Activated CD8-positive, alpha-beta memory T cell treated with anti-CD3 and anti-CD28 coated beads, Interleukin-2, amount 50 U/mL, for 1 hour (primary cell): Measurements from ENCODE around the gene RAB7A.
"Not testable (repeated sequence)": the region's sequence is repeated elsewhere in the genome, so short reads cannot be mapped to it uniquely, and the experiment has no call there.

Experiments
- DNase-seq: peaks from one replicate; pipeline ENCODE4 v3.0.0-alpha.2; 2020; ENCODE audit errors: extremely low read depth

Gene RAB7A

DNA sequence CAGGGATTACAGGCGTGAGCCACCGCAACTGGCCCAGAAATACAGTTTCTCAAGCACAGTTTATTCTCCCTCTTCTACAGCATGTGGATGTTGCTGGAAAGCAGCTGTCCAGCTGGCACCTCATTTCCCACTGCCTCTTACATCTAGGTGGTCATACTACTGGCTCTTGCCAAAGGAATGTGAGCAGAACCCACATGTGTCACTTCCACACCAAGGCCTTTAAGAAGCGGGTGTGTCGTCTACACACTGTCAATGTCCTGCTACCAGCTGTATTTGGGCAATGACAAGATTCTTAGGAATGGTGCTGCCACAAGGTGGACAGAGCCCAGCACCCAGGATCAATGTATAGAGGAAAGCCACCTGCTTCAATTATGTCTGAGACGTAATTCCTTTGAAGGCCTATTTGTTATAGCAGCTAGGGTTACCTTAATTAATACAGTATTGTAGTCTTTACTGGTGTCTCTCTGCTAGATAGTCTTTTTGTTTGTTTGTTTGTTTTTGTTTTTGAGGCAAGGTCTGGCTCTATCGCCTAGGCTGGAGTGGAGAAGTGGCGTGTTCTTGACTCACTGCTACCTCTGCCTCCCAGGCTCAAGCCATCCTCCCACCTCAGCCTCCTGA, 15.1 kb upstream of the RAB7A start:
- DNase-seq: no peak

DNA sequence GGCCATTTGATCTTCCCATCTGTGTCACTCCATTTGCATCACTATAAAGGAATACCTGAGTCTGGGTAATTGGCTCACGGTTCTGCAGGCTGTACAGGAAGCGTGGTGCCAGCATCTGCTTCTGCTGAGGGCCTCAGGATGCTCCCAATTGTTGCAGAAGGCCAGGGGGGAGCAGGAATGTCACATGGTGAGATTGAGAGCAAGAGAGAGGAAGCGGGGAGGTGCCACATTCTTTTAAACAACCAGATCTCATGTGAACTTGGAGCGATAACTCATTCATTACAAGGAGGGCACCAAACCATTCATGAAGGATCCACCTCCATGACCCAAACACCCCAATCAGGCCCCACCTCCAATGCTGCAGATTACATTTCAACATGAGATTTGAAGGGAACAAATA, 13.1 kb upstream of the RAB7A start:
- DNase-seq: no peak

DNA sequence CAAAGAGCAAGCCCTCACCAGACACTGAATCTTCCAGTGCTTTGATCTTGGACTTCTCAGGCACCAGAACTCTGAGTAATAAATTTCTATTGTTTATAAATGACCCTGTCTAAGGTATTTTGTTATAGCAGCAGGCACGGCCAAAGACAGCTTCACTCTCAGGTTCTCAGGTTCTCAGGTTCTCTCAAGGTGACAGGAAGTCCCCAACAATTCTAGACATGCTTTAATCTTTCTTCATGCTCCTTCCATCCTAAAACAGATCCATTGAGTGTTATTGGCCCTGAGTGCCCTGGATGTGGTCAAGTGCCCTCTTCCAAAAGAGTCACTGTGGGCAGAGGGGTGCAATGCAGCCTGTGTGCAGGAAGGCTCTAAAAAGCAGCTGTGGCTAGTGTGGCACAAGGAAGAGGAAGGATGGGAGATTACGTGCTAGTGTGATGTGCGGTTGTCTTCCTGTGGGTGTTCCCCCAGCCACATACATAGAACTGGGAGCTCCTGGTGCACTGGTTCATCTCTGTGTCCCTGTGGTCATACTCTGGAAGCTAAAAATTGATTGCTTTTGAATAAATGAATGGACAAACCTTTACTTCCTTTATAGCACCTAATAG, 11.0 kb upstream of the RAB7A start:
- DNase-seq: no peak

DNA sequence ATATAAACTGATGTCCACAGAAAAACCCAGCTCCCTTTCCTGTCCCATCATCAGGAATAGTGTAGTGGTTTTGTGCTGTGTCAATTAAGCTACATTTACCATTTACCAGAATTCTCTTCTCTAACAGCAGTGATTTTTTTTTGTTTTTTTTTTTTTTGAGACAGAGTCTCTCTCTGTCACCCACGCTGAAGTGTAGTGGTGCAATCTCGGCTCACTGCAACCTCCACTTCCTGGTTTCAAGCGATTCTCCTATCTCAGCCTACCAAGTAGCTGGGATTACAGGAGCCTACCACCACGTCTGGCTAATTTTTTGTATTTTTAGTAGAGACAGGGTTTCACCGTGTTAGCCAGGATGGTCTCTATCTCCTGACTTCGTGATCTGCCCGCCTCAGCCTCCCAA, 7.1 kb upstream of the RAB7A start:
- DNase-seq: not testable (repeated sequence)

DNA sequence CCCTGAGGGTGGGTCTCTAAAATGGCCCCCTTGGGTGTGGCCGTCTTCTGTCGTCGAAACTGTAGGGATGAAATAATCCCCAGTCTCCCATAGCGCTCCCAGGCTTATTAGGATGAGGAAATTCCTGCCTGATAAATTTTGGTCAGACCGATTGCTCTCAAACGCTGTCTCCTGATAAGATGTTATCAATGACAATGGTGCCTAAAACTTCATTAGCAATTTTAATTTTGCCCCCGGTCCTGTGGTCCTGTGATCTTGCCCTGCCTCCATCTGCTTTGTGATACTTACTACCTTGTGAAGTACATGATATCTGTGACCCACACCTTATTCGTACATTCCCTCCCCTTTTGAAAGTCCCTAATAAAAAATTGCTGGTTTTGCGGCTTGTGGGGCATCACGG, 5.1 kb upstream of the RAB7A start:
- DNase-seq: no peak

DNA sequence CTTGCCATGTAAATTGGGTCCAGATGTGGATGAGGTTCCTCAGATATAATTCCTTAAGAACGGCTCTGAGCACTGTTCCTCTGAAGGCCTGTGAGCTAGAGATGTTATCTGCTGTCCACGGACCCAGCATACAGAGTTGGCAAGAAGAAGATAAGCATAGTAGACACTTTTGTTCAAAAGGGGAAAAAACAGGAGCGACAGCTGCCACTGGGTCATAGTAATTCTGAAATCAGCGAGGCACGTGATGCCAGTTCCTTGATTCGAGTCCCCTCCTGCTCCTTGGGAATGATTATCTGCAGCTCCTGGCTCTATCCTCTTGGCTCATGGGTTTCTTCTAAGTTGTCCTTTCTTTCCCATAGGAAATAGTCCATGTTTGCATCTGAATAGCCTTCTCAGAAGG, 2.5 kb upstream of the RAB7A start:
- DNase-seq: no peak

DNA sequence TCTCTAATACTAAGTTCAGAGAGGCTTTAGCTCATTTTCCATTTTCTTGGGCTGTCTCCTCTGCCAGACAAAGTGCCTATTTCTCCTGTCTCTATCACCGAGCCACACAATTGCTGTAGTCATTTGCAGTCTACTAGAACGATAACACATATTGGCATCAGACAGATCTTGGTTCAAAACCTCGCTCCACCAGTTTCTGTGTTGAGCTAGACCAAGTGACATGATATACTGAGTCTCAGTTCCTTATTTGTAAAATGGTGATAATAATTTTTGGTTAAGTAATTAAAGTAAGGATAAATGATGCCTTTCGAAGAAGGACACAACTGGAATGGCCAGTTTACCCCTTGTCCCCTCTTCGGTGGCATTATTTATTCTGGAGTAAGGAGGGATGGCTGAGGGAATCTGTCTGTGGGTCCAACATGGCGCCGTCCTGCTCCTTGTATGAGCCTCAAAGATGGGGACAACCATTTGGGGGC, 398 bp upstream of the RAB7A start:
- no peak for DNase-seq

DNA sequence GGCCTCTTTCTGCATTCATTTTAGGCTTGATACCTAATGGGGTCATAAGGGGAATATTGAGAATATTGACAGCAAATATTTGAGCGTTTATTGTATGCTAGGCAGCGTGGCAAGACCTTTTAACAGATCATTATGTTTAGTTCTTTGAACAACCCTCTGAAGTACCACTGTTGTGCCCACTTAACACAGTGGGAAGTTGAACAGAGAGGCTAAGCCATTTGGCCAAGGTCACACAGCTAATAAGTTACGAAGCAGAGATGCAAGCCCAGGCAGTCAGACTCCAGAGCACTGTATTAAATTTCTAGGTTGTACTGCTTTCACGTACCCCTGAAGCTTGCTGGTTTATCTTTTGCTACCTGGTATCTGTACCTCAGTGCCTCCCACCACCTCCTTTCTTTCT, 1.1 kb downstream of the RAB7A start:
- DNase-seq: no peak

GRCh38 chr3:128727485-128727884, 1.5 kb downstream of the RAB7A start:
- DNase-seq: no peak

DNA sequence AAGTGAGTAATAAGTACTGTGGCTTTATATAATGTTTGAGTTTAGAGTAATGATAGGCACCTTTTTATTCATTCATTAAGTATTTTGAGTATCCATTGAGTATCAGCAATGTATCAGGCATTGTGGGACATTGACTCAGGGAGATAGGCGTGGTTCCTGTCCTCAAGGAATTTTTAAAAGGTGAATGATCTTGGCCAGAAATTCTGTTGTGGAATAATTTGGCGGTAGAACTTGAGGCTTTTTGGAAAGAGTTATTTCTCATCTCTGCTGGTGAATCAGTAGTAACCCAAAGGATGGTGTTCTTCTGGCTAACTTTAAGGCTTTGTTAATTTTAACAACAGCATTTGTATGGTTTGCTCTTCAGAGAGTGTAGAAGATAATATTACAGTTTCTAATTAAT, 2.0 kb downstream of the RAB7A start:
- DNase-seq: no peak

DNA sequence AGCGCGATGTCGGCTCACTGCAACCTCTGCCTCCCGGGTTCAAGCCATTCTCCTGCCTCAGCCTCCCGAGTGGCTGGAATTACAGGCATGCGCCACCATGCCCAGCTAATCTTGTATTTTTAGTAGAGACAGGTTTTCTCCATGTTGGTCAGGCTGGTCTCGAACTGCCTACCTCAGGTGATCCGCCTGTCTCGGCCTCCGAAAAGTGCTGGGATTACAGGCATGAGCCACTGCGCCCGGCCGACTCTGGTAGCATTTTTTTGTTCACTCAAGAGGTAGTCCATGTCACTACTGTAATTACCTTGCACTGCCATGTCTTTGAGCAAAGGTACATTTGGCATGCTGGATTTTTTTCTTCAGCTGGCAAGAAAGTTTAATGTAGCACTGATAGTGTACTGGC, 2.5 kb downstream of the RAB7A start:
- not testable (repeated sequence) for DNase-seq

DNA sequence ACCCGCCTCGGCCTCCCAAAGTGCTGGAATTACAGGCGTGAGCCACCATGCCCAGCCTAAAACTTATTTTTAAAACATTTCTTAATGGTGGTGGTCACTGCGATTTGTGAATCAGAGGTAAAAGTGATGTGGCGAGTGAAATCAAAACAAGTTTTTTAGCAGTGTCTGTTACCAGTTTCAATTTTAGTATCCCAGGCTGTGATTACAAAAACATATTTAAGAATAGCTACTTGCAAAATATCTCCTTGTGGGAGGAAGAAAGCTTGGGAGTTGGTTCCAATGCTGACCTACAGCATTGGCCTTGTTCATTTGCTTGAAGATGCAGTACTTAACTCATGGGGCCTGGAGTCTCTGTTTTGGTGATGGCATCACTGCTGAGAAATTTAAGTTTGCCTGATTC, 4.5 kb downstream of the RAB7A start:
- DNase-seq: no peak

GRCh38 chr3:128734523-128735189, 8.7 kb downstream of the RAB7A start:
- DNase-seq: no peak

DNA sequence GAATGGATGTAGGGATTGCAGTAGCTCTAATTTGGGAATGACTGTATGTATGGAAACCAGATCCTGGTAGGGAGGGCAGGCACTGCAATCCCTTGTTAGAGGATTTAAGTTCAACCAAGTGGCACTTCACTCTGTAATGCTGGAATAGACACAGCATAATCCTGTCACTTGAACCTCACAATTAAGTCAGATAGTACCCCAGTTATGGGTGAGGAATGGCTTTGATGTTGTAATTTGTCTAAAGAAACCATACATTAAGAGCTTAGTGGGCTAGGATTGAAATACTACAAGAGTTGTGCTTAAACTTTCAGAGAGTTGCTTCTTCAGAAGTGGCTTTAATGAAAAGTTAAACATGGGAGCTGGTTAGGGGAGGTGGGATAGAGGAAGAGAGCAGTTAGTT, 9.3 kb downstream of the RAB7A start:
- DNase-seq: no peak

DNA sequence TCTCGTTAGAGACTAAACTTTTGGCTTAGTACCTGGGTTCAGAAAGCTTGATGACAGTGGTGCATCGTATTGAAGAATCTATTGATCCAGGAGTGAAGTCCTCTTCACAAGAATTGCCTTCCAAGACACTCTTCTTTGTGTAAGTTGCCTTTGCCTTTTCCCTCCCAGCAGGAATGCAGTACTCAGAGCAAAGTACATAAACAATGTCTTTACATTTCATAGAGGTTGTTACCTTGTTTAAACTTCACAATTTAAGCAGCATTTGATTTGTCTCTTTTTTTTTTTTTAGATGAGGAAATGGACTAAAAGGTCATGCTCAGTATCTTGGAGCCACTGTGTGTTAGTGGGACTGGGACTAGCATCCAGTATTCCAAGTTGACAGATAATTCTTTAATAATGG, 9.9 kb downstream of the RAB7A start:
- no peak for DNase-seq

DNA sequence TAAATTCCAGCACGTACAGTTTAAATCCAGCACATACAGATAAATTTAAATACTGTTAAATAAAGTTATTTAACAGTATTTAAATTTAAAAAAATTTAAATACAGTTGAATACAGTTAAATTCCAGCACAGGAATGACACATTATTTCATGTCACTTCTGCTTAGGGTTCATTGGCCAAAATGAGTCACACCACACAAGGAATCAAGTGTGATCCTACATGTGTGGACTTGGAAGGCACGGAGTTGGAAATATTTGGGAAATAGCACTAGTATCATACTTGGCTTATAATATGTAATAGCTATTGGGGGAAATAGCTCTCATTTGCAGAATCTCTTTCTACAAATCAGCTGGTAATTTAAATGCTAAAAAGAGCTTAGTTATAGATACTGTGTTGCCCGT, 10.6 kb downstream of the RAB7A start:
- no peak for DNase-seq

DNA sequence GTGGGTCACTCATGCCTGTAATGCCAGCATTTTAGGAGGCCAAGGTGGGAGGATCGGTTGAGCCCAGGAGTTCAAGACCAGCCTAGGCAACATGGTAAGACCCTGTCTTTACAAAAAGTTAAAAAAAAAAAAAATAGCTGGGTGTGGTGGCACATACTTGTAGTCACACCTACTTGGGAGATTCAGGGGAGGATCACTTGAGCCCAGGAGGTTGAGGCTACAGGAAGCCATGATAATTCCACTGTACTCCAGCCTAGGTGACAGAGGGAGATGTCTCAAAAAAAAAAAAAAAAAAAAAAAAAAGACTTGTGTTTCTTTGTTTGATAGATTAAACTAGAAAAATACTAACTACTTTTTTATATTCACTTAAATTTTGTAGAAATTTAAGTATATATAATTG, 14.6 kb downstream of the RAB7A start:
- DNase-seq: no peak

- DNase-seq: no peak
Observed at GRCh38 chr3:128742821-128743594, 17.0 kb downstream of the RAB7A start.

DNA sequence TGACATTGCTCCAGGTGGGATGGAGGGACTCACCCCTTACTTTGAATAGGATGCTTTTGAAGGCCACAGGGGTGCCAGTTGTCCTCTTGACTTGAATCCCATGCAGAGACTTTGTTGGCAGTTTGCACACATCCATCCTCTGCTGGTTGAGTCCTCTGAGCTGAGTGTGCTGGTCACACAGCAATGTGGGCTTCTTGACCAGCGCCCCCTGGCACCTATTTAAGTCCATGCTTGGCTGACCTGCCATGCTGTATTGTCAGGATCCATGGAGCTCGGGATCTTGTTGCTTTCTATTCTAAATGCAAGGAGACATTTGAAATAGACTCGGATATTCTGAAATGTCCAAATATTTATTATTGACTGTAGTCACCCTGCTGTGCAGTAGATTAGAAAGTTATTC, 19.8 kb downstream of the RAB7A start:
- DNase-seq: no peak

- DNase-seq: no peak
Observed at GRCh38 chr3:128746881-128747280, 20.9 kb downstream of the RAB7A start.

- DNase-seq: no peak
Observed at GRCh38 chr3:128748557-128748956, 22.6 kb downstream of the RAB7A start.

- DNase-seq: no peak
Observed at GRCh38 chr3:128749035-128749434, 23.1 kb downstream of the RAB7A start.

GRCh38 chr3:128749561-128749960, 23.6 kb downstream of the RAB7A start:
- not testable (repeated sequence) for DNase-seq
